NCI-H2029 treated with DMSO at 0.1 percent for 48 hours (cell line): ENCODE measurements around the gene CFAP90.

Experiments used
- DNase-seq: peaks from one replicate; lab custom pipeline; 2025; lab: John Stamatoyannopoulos, UW

CFAP90 gene

GRCh38 chr5:7868427-7868772, 17.5 kb upstream of the CFAP90 start:
- no peak for DNase-seq

GRCh38 chr5:7867260-7867659, 16.3 kb upstream of the CFAP90 start:
- no peak for DNase-seq

GRCh38 chr5:7866196-7866595, 15.3 kb upstream of the CFAP90 start:
- DNase-seq, result no peak

- DNase-seq, result no peak
Observed at GRCh38 chr5:7857926-7858632, 7.1 kb upstream of the CFAP90 start.

- DNase-seq, result no peak
Observed at GRCh38 chr5:7857361-7857760, 6.4 kb upstream of the CFAP90 start.

GRCh38 chr5:7856855-7857254, 5.9 kb upstream of the CFAP90 start:
- peak; percentile 27 for DNase-seq

GRCh38 chr5:7855611-7856010, 4.7 kb upstream of the CFAP90 start:
- DNase-seq, result no peak

- DNase-seq, result no peak
Observed at GRCh38 chr5:7852988-7853387, 2.1 kb upstream of the CFAP90 start.

- no peak for DNase-seq
Observed at GRCh38 chr5:7852542-7852941, 1.6 kb upstream of the CFAP90 start.

- no peak for DNase-seq
Observed at GRCh38 chr5:7851617-7852289, 820 bp upstream of the CFAP90 start.

- no peak for DNase-seq
Observed at GRCh38 chr5:7851240-7851592, 283 bp upstream of the CFAP90 start.

GRCh38 chr5:7849681-7850394, 1.1 kb downstream of the CFAP90 start:
- DNase-seq, result no peak

GRCh38 chr5:7848296-7848695, 2.6 kb downstream of the CFAP90 start:
- DNase-seq, result no peak

GRCh38 chr5:7846327-7846726, 4.6 kb downstream of the CFAP90 start:
- no peak for DNase-seq

GRCh38 chr5:7845557-7845956, 5.4 kb downstream of the CFAP90 start:
- no peak for DNase-seq

- DNase-seq, result no peak
Observed at GRCh38 chr5:7844901-7845300, 6.0 kb downstream of the CFAP90 start.

- no peak for DNase-seq
Observed at GRCh38 chr5:7842531-7842930, 8.4 kb downstream of the CFAP90 start.

GRCh38 chr5:7837403-7837802, 13.5 kb downstream of the CFAP90 start:
- DNase-seq, result no peak

- no peak for DNase-seq
Observed at GRCh38 chr5:7834982-7835381, 16.0 kb downstream of the CFAP90 start.

- no peak for DNase-seq
Observed at GRCh38 chr5:7828269-7828668, 22.7 kb downstream of the CFAP90 start.

- no peak for DNase-seq
Observed at GRCh38 chr5:7827610-7828009, 23.3 kb downstream of the CFAP90 start.

- no peak for DNase-seq
Observed at GRCh38 chr5:7825630-7826029, 25.3 kb downstream of the CFAP90 start.

- DNase-seq, result no peak
Observed at GRCh38 chr5:7824995-7825394, 25.9 kb downstream of the CFAP90 start.
